CD4-positive, alpha-beta T cell (primary cell): Measurements from ENCODE around the gene STX7. TPM values are rescaled to one million over a fixed set of nuclear protein-coding genes. Genes with fewer than 3 reads are reported as not detected.

ENCODE experiments used
- ATAC-seq: fragments of 200-7000 bp; cut with Tn5 transposase; one replicate; pipeline ENCODE4 v1.10.0; 2022; ENCODE audit warnings: mild to moderate bottlenecking; ENCODE audit not compliant: poor library complexity
- CTCF ChIA-PET: fragments of 350-600 bp; sonication (Branson Sonifier 250); formaldehyde crosslinking; loops from one replicate; lab custom pipeline; 2021; ENCODE audit warnings: antibody characterized with exemption, inconsistent platforms; lab: Charles Lee
- POLR2A ChIA-PET: fragments of 350-600 bp; sonication (Branson Sonifier 250); formaldehyde crosslinking; loops from one replicate; lab custom pipeline; 2021; ENCODE audit warnings: antibody characterized with exemption, inconsistent platforms; lab: Charles Lee
- DNase-seq, 14 experiments: peaks; one replicate each; pipeline ENCODE4 v3.0.0-alpha.2; 2013 to 2020; ENCODE audit warnings: mixed read lengths in 2 of 14
- H3K27ac ChIP-seq, 2 donors: one replicate each; pipeline versions ENCODE4 v1.5.1 to v1.7.0; 2013; ENCODE audit warnings: low read length in 2 of 2, low read depth in 1 of 2, mild to moderate bottlenecking in 1 of 2
- H3K27me3 ChIP-seq, 2 experiments: 1 replicate in 1 of 2; 2 replicates in 1 of 2; pipeline versions ENCODE4 v1.6.1 to v1.7.0; 2013; ENCODE audit warnings: low read length in 2 of 2, control low read depth in 1 of 2, mild to moderate bottlenecking in 1 of 2, moderate library complexity in 1 of 2; ENCODE audit not compliant: insufficient read depth in 2 of 2, control insufficient read depth in 1 of 2
- H3K36me3 ChIP-seq: one replicate; pipeline ENCODE4 v1.6.1; 2013; ENCODE audit warnings: low read length, control low read depth; ENCODE audit not compliant: insufficient read depth
- H3K4me1 ChIP-seq: one replicate; pipeline ENCODE4 v1.6.1; 2013; ENCODE audit warnings: low read length, control low read depth; ENCODE audit not compliant: insufficient read depth
- H3K4me3 ChIP-seq: one replicate; pipeline ENCODE4 v1.5.1; 2013; ENCODE audit warnings: mild to moderate bottlenecking, low read length, moderate library complexity
- H3K9me3 ChIP-seq, 2 experiments: 1 replicate in 1 of 2; 2 replicates in 1 of 2; pipeline versions ENCODE4 v1.6.1 to v1.7.0; 2013; ENCODE audit warnings: low read length in 2 of 2, mild to moderate bottlenecking in 2 of 2, control low read depth in 1 of 2, moderate library complexity in 1 of 2; ENCODE audit not compliant: control insufficient read depth in 1 of 2, insufficient read depth in 1 of 2
- H3K27ac Mint-ChIP-seq: one replicate; pipeline ENCODE4 v1.8.0; 2020; ENCODE audit warnings: mixed read lengths
- H3K27me3 Mint-ChIP-seq: one replicate; pipeline ENCODE4 v1.8.0; 2021; ENCODE audit warnings: mixed read lengths
- H3K36me3 Mint-ChIP-seq: one replicate; pipeline ENCODE4 v1.8.0; 2021; ENCODE audit warnings: low read depth, mixed read lengths
- H3K4me1 Mint-ChIP-seq: one replicate; pipeline ENCODE4 v1.8.0; 2021; ENCODE audit warnings: low read depth, mixed read lengths
- H3K4me3 Mint-ChIP-seq: one replicate; pipeline ENCODE4 v1.8.0; 2020; ENCODE audit warnings: mild to moderate bottlenecking, mixed read lengths
- H3K9me3 Mint-ChIP-seq: one replicate; pipeline ENCODE4 v1.8.0; 2020; ENCODE audit warnings: mixed read lengths
- CTCF ChIP-seq: fragments of 200-600 bp; IDR thresholded peaks from one replicate; pipeline ENCODE4 v1.8.0; 2022; ENCODE audit warnings: antibody characterized with exemption, mild to moderate bottlenecking
- intact Hi-C, 2 experiments: fragments of 100-400 bp; cut with DNase I in 1 of 2; cut with micrococcal nuclease in 1 of 2; formaldehyde crosslinking; loops; one replicate each; pipeline versions ENCODE4 v1.15.1 to v1.9.0; 2023 to 2025; cut with DNase I, micrococcal nuclease
- total RNA-seq, 174 experiments: library from RNA in 2 of 174; stranded (reverse) in 2 of 174; gene quantifications; one replicate each; pipeline ENCODE4 v1.2.3 and lab custom pipeline; 2021 to 2026

STX7 gene
- total RNA-seq, 2 experiments from 2014 or later: 4.3 to 5.9 TPM

DNA sequence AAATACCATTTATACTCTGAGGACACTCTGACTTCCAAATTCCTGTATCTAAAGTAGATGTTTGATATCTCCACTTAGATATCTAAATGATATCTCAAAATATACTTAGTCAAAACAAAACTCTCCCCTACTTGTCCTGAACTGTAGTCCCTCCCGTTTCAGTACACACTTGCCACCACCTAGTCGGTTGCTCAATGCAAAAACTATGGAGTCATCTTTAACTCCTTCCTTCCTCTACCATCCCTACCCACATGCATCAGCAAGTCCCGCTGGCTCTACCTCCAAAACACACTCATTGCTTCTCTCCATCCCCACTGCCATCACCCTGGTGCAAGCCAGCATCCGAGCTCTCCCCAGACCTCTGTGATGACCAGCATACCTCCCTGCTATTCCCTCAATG is 13.2 kb downstream of the STX7 start:
- intact Hi-C loops: loop anchor here in 1 of 2 experiments (10.0 kb wide), 1 partner anchor 865 kb away; the partner anchor contains the start of gene ENPP3
- Mint-ChIP-seq H3K4me1 (peaks cover 55% of the 10 kb centered on the region), H3K27me3 (no peaks in the 10 kb centered on the region), H3K36me3 (peaks cover 69% of the 10 kb centered on the region), H3K9me3 (peaks cover 2% of the 10 kb centered on the region), H3K4me3 (no peak overlapping the region), H3K27ac (no peak overlapping the region)
- peaks cover 30% of the 10 kb centered on the region for H3K36me3 ChIP-seq
- no peak overlapping the region for H3K4me3 ChIP-seq
- no peak overlapping the region for H3K27ac ChIP-seq
- no peaks in the 10 kb centered on the region for H3K27me3 ChIP-seq
- no peaks in the 10 kb centered on the region for H3K4me1 ChIP-seq
- CTCF ChIA-PET: no interaction called here
- no peak for TF ChIP-seq CTCF
- no peak for ATAC-seq
- POLR2A ChIA-PET: no interaction called here
- DNase-seq: no peak
- no peaks in the 10 kb centered on the region for H3K9me3 ChIP-seq

- H3K9me3 Mint-ChIP-seq: peaks cover 6% of the 10 kb centered on the region
- CTCF ChIA-PET: no interaction called here
- Histone ChIP-seq H3K4me3 (no peak overlapping the region), H3K4me1 (no peaks in the 10 kb centered on the region), H3K27me3 (no peaks in the 10 kb centered on the region), H3K27ac (no peak overlapping the region), H3K9me3 (no peaks in the 10 kb centered on the region), H3K36me3 (peaks cover 30% of the 10 kb centered on the region)
- intact Hi-C loops: no loop called here
- no peak overlapping the region for H3K4me3 Mint-ChIP-seq
- peaks cover 54% of the 10 kb centered on the region for H3K4me1 Mint-ChIP-seq
- DNase-seq (no peak), ATAC-seq (no peak)
- H3K27ac Mint-ChIP-seq: no peak overlapping the region
- H3K36me3 Mint-ChIP-seq: peaks cover 77% of the 10 kb centered on the region
- TF ChIP-seq CTCF: no peak
- POLR2A ChIA-PET: no interaction called here
- H3K27me3 Mint-ChIP-seq: no peaks in the 10 kb centered on the region
Observed at GRCh38 chr6:132498638-132499037, 14.3 kb downstream of the STX7 start.

GRCh38 chr6:132496519-132497180 is 16.3 kb downstream of the STX7 start:
- ATAC-seq (no peak), DNase-seq (no peak)
- peaks cover 16% of the 10 kb centered on the region for H3K36me3 ChIP-seq
- TF ChIP-seq CTCF: no peak
- Mint-ChIP-seq H3K4me3 (no peak overlapping the region), H3K27ac (no peak overlapping the region), H3K36me3 (peaks cover 76% of the 10 kb centered on the region), H3K27me3 (no peaks in the 10 kb centered on the region), H3K4me1 (peaks cover 63% of the 10 kb centered on the region), H3K9me3 (peaks cover 6% of the 10 kb centered on the region)
- H3K4me3 ChIP-seq: no peak overlapping the region
- H3K9me3 ChIP-seq: no peaks in the 10 kb centered on the region
- no peaks in the 10 kb centered on the region for H3K4me1 ChIP-seq
- no peak overlapping the region for H3K27ac ChIP-seq
- intact Hi-C loops: no loop called here
- ChIA-PET CTCF (interaction anchor here (1.3 to 2.2 kb wide), 4 partner anchors 10 to 217 kb away, joined by 3 to 10 read pairs (median 6); no protein-coding TSS in a partner anchor), POLR2A (interaction anchor here (0.6 to 1.6 kb wide), 2 partner anchors 16 to 21 kb away, joined by 3 to 4 read pairs; partner anchors contain the start of gene STX7)
- no peaks in the 10 kb centered on the region for H3K27me3 ChIP-seq
